IMR-90 (cell line): ENCODE measurements around the gene TUB. TPM values are rescaled to one million over a fixed set of nuclear protein-coding genes. Genes with fewer than 3 reads are reported as not detected.

Source experiments
- ATAC-seq: fragments of 200-7000 bp; cut with Tn5 transposase; 2 replicates; pipeline ENCODE4 v1.9.1; 2020; ENCODE audit warnings: low read depth, mild to moderate bottlenecking, moderate library complexity
- BruUV-seq: library from RNA; stranded (reverse); fragments of 400-500 nt; replicated peaks from 2 replicates; lab custom pipeline; 2021; lab: Mats Ljungman, UMichigan
- CTCF ChIA-PET: fragments of 300-600 bp; formaldehyde crosslinking; extraction: SDS; loops from one replicate; lab custom pipeline; 2021; ENCODE audit warnings: antibody characterized with exemption; lab: Yijun Ruan, JAX
- POLR2A ChIA-PET: fragments of 300-600 bp; sonication (Branson Sonifier 250); formaldehyde crosslinking; loops from one replicate; lab custom pipeline; 2022; ENCODE audit warnings: antibody characterized with exemption; ENCODE audit not compliant: unreplicated experiment; lab: Charles Lee
- DNase-seq: peaks from one replicate; pipeline ENCODE4 v3.0.0; 2013
- H2AFZ ChIP-seq: replicated peaks from 2 replicates; pipeline ENCODE3; 2013; ENCODE audit warnings: low read length, mild to moderate bottlenecking; ENCODE audit not compliant: poor library complexity
- H2AK5ac ChIP-seq: 2 replicates; pipeline ENCODE4 v1.6.1; 2013; ENCODE audit warnings: low read depth, low read length, inconsistent platforms
- H2AK9ac ChIP-seq: replicated peaks from 2 replicates; pipeline ENCODE3; 2013; ENCODE audit warnings: mild to moderate bottlenecking, low read depth, low read length, moderate library complexity; ENCODE audit not compliant: poor library complexity
- H2BK120ac ChIP-seq: 2 replicates; pipeline ENCODE4 v1.6.1; 2013; ENCODE audit warnings: low read depth, low read length, inconsistent platforms
- H2BK15ac ChIP-seq: 3 replicates; pipeline ENCODE4 v1.6.1; 2013; ENCODE audit warnings: low read depth, low read length, inconsistent platforms
- H2BK20ac ChIP-seq: 2 replicates; pipeline ENCODE4 v1.6.1; 2013; ENCODE audit warnings: low read depth, mild to moderate bottlenecking, inconsistent platforms, low read length, moderate library complexity
- H2BK5ac ChIP-seq: 2 replicates; pipeline ENCODE4 v1.6.1; 2013; ENCODE audit warnings: mild to moderate bottlenecking, low read depth, low read length, inconsistent platforms; ENCODE audit not compliant: poor library complexity, severe bottlenecking
- H3K14ac ChIP-seq: replicated peaks from 2 replicates; pipeline ENCODE4 v1.6.1; 2013; ENCODE audit warnings: low read depth, low read length, inconsistent platforms
- H3K18ac ChIP-seq: 2 replicates; pipeline ENCODE4 v1.6.1; 2013; ENCODE audit warnings: low read depth, low read length, control low read depth
- H3K23ac ChIP-seq: 2 replicates; pipeline ENCODE4 v1.6.1; 2013; ENCODE audit warnings: low read depth, low read length, inconsistent platforms
- H3K27ac ChIP-seq: 2 replicates; pipeline ENCODE4 v1.5.1; 2013; ENCODE audit warnings: mild to moderate bottlenecking, control low read depth, low read length; ENCODE audit not compliant: insufficient read depth
- H3K27me3 ChIP-seq: 2 replicates; pipeline ENCODE4 v1.6.1; 2013; ENCODE audit warnings: low read length; ENCODE audit not compliant: control insufficient read depth, insufficient read depth
- H3K36me3 ChIP-seq: 2 replicates; pipeline ENCODE4 v1.6.1; 2013; ENCODE audit warnings: low read length, mixed read lengths; ENCODE audit not compliant: control insufficient read depth, insufficient read depth
- H3K4ac ChIP-seq: 2 replicates; pipeline ENCODE4 v1.6.1; 2013; ENCODE audit warnings: low read depth, low read length, inconsistent platforms
- H3K4me1 ChIP-seq: 2 replicates; pipeline ENCODE4 v1.6.1; 2013; ENCODE audit warnings: low read length, mixed read lengths; ENCODE audit not compliant: control insufficient read depth, insufficient read depth
- H3K4me2 ChIP-seq: 2 replicates; pipeline ENCODE4 v1.6.1; 2013; ENCODE audit warnings: low read depth, mild to moderate bottlenecking, control low read depth, low read length, moderate library complexity
- H3K4me3 ChIP-seq: 2 replicates; pipeline ENCODE4 v1.5.1; 2013; ENCODE audit warnings: low read depth, mild to moderate bottlenecking, control low read depth, low read length, moderate library complexity; ENCODE audit not compliant: insufficient read depth
- H3K56ac ChIP-seq: 2 replicates; pipeline ENCODE4 v1.6.1; 2013; ENCODE audit warnings: low read length, inconsistent platforms; ENCODE audit not compliant: insufficient read depth; ENCODE audit errors: extremely low read depth
- H3K79me1 ChIP-seq, 2 experiments: 2 replicates each; pipeline ENCODE4 v1.6.1; 2013; ENCODE audit warnings: low read length in 2 of 2, inconsistent platforms in 1 of 2, low read depth in 1 of 2
- H3K9ac ChIP-seq: 2 replicates; pipeline ENCODE4 v1.6.1; 2013; ENCODE audit warnings: low read depth, low read length, control low read depth
- H3K9me1 ChIP-seq: 2 replicates; pipeline ENCODE4 v1.6.1; 2013; ENCODE audit warnings: low read length, inconsistent platforms; ENCODE audit not compliant: insufficient read depth
- H3K9me3 ChIP-seq: 2 replicates; pipeline ENCODE4 v1.6.1; 2013; ENCODE audit warnings: low read length; ENCODE audit not compliant: control insufficient read depth, insufficient read depth
- H4K20me1 ChIP-seq: 2 replicates; pipeline ENCODE4 v1.6.1; 2013; ENCODE audit warnings: low read length, inconsistent platforms; ENCODE audit not compliant: insufficient read depth
- H4K5ac ChIP-seq: 2 replicates; pipeline ENCODE4 v1.6.1; 2013; ENCODE audit warnings: mild to moderate bottlenecking, low read depth, low read length, control low read depth
- H4K8ac ChIP-seq, 2 experiments: 2 replicates each; pipeline ENCODE4 v1.6.1; 2013; ENCODE audit warnings: low read depth in 2 of 2, low read length in 2 of 2, control low read depth in 1 of 2, inconsistent platforms in 1 of 2
- H4K91ac ChIP-seq: 2 replicates; pipeline ENCODE4 v1.6.1; 2013; ENCODE audit warnings: low read depth, low read length, inconsistent platforms; ENCODE audit not compliant: insufficient read depth
- CTCF ChIP-seq: conservative IDR thresholded peaks from 2 replicates; pipeline ENCODE4 v1.5.1; 2012; ENCODE audit warnings: mild to moderate bottlenecking, low read depth, low read length, improper control_type of control experiment
- MAFK ChIP-seq: IDR thresholded peaks from 2 replicates; pipeline ENCODE4 v1.6.1; 2012; ENCODE audit warnings: low read depth, low read length, improper control_type of control experiment
- MAZ ChIP-seq: IDR thresholded peaks from 2 replicates; pipeline ENCODE4 v1.6.1; 2012; ENCODE audit warnings: low read depth, mild to moderate bottlenecking, low read length, improper control_type of control experiment, moderate library complexity, borderline replicate concordance
- POLR2A ChIP-seq: IDR thresholded peaks from 2 replicates; pipeline ENCODE4 v1.6.1; 2012; ENCODE audit warnings: mild to moderate bottlenecking, low read depth, low read length
- RCOR1 ChIP-seq: IDR thresholded peaks from 2 replicates; pipeline ENCODE4 v1.6.1; 2012; ENCODE audit warnings: mild to moderate bottlenecking, low read length, improper control_type of control experiment; ENCODE audit not compliant: insufficient replicate concordance
- USF2 ChIP-seq: fragments of 150-350 bp; IDR thresholded peaks from 2 replicates; pipeline ENCODE4 v1.6.1; 2017; ENCODE audit warnings: mild to moderate bottlenecking, antibody characterized with exemption, low read length, low read depth
- dilution Hi-C: fragments of 300-500 bp; cut with HindIII; formaldehyde crosslinking; loops from one replicate; pipeline ENCODE4 v1.14.3; 2018; ENCODE audit warnings: low sequenced_read_pairs; ENCODE audit not compliant: unreplicated experiment
- in situ Hi-C: fragments of 300-500 bp; cut with MboI; formaldehyde crosslinking; loops from 3 replicates; pipeline ENCODE4 v1.14.3; 2019; ENCODE audit warnings: low sequenced_read_pairs, inconsistent platforms, mixed read lengths
- intact Hi-C: fragments of 100-400 bp; cut with micrococcal nuclease; formaldehyde crosslinking; loops from 2 replicates; pipeline ENCODE4 v1.10.0; 2022
- polyA plus RNA-seq, 3 experiments: library from polyadenylated mRNA; depleted of rRNA; stranded (reverse); fragments of >200 nt; gene quantifications; 2 replicates each; pipeline ENCODE4 v1.2.3, GENCODE V29; 2012; ENCODE audit warnings: low replicate concordance in 1 of 3
- total RNA-seq: library from RNA; depleted of rRNA; stranded (reverse); fragments of >200 nt; gene quantifications from 2 replicates; pipeline ENCODE4 v1.2.3, GENCODE V29; 2012

The TUB gene
- total and polyA plus RNA-seq, 2 of the 4 experiments (the other 2 are of a cell fraction) = 11.8 to 12.9 TPM

GRCh38 chr11:8102296-8102915, 21.4 kb downstream of the TUB start:
- Histone ChIP-seq H3K9me3 (no peaks in the 10 kb centered on the region), H4K20me1 (no peaks in the 10 kb centered on the region), H3K18ac (no peak overlapping the region), H4K8ac (no peak overlapping the region), H3K36me3 (peaks cover 15% of the 10 kb centered on the region), H3K27ac (no peak overlapping the region), H3K9ac (no peak overlapping the region), H3K23ac (no peak overlapping the region), H3K79me1 (no peaks in the 10 kb centered on the region), H4K5ac (no peak overlapping the region), H3K4me2 (no peak overlapping the region), H3K27me3 (no peaks in the 10 kb centered on the region), H2BK120ac (no peak overlapping the region), H3K4me1 (peaks cover 9% of the 10 kb centered on the region), H3K4ac (no peak overlapping the region), H2BK15ac (no peak overlapping the region), H2AK9ac (no peak overlapping the region), H3K14ac (no peak overlapping the region), H2BK5ac (no peak overlapping the region), H2BK20ac (no peak overlapping the region), H3K56ac (no peak overlapping the region), H4K91ac (no peak overlapping the region), H2AK5ac (no peak overlapping the region), H3K4me3 (no peak overlapping the region), H3K9me1 (no peaks in the 10 kb centered on the region; the same call in 1 of the 2 replicates), H2AFZ (no peak overlapping the region)
- dilution Hi-C loops = no loop called here
- intact Hi-C loops = no loop called here
- in situ Hi-C loops = no loop called here
- ChIA-PET CTCF (interaction anchor here (1.0 kb wide), 1 partner anchor 68 kb away, joined by 3 read pairs; no protein-coding TSS in a partner anchor), POLR2A (no interaction called here)
- ATAC-seq = no peak
- no peak for DNase-seq
- BruUV-seq = no TSS peak
- TF ChIP-seq RCOR1 (no peak), POLR2A (no peak), USF2 (no peak), CTCF (no peak), MAFK (no peak), MAZ (no peak)
